Measurements from ENCODE around the gene CALY.
"Not testable (repeated sequence)": the region's sequence is repeated elsewhere in the genome, so short reads cannot be mapped to it uniquely, and the experiment has no call there.

The CALY gene

GRCh38 chr10:133320852-133321422, 15.8 kb downstream of the CALY start:
- H2BK15ac ChIP-seq (ENCODE audit: low read depth, poor library complexity, severe bottlenecking); H3K14ac ChIP-seq (ENCODE audit: low read length in 2 of 2); H3K36me3 ChIP-seq (ENCODE audit: control insufficient read depth in 1 of 2, insufficient read depth in 2 of 2, low read depth in 1 of 2, low read length in 2 of 2); H3K4me3 ChIP-seq (ENCODE audit: insufficient read depth in 1 of 2, low read depth in 1 of 2, low read length in 2 of 2); H3K4ac ChIP-seq (ENCODE audit: low read depth in 1 of 2, low read length in 2 of 2); H4K8ac ChIP-seq (ENCODE audit: low read length); H2AK5ac ChIP-seq (ENCODE audit: low read length, severe bottlenecking); H3K79me1 ChIP-seq (replicated peaks; ENCODE audit: low read length, poor library complexity, severe bottlenecking); H2AFZ ChIP-seq (ENCODE audit: low read depth, low read length); H2BK5ac ChIP-seq (ENCODE audit: low read depth, low read length, poor library complexity, severe bottlenecking); H4K91ac ChIP-seq (ENCODE audit: low read length); H3K9ac ChIP-seq (ENCODE audit: low read length); DNase-seq; H3K4me2 ChIP-seq (ENCODE audit: low read length, poor library complexity, severe bottlenecking); H2BK12ac ChIP-seq (ENCODE audit: low read length in 2 of 2); H2BK120ac ChIP-seq (ENCODE audit: low read depth, low read length); H3K18ac ChIP-seq (ENCODE audit: low read depth in 1 of 2, low read length in 2 of 2); H3K23ac ChIP-seq (ENCODE audit: low read length in 2 of 2); H3K9me3 ChIP-seq (ENCODE audit: control insufficient read depth, low read length); H3K27ac ChIP-seq (ENCODE audit: low read length, poor library complexity, severe bottlenecking): not testable (repeated sequence)
- 93% methylated on average over 6 of the region's 6 CpGs for WGBS
- Histone ChIP-seq H3K27me3 (ENCODE audit: control insufficient read depth in 1 of 2, insufficient read depth in 1 of 2, low read length in 2 of 2) (peaks cover 0 to 38% of the 10 kb centered on the region in 2 experiments), H3K4me1 (ENCODE audit: control insufficient read depth, insufficient read depth, low read depth, low read length) (peaks cover 21% of the 10 kb centered on the region)

DNA sequence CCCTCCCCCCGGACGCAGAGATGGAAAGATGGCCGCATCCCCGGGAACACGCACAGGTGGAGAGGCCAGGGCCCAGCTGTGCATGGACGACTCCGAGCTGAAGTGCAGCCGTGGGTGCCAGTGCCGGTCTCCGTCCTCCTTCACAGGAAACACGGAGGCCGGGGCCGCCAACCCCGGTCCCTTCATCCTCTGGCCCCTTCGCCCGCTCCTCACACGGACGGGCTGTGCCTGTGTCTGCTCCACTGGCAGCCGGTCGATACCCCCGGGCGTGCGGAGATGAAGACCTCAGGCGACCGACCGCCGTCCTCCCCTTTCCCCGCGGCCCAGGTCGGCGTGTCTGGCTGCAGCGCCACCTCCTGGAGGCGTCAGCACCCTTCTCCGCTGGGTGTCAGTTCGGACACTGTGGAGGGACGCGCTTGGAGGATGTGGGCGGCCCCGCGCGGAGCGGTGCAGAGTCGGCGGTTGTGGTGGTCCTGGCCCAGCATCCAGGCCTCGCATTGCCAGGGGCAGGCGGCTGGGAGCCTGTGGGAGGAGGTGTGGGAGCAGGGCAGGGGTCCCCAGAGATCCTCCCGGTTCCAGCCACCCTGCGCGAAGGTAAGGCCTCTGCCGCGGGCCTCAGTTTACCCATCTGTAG, 18.1 kb downstream of the CALY start:
- no peaks in the 10 kb centered on the region for H3K9me3 ChIP-seq (ENCODE audit: control insufficient read depth, low read length)
- H4K8ac ChIP-seq (ENCODE audit: low read length): peak overlapping the region; percentile 97
- peaks cover 11% of the 10 kb centered on the region for H3K4me1 ChIP-seq (ENCODE audit: control insufficient read depth, insufficient read depth, low read depth, low read length)
- no peak overlapping the region for H2BK120ac ChIP-seq (ENCODE audit: low read depth, low read length)
- peak overlapping the region; percentile 38 for H3K9ac ChIP-seq (ENCODE audit: low read length)
- H3K27me3 ChIP-seq (ENCODE audit: control insufficient read depth in 1 of 2, insufficient read depth in 1 of 2, low read length in 2 of 2): peaks cover 0 to 25% of the 10 kb centered on the region in 2 experiments
- H2BK15ac ChIP-seq (ENCODE audit: low read depth, poor library complexity, severe bottlenecking): no peak overlapping the region
- H3K14ac ChIP-seq (ENCODE audit: low read length in 2 of 2): peak overlapping the region in 1 of 2 experiments; percentile 31
- H3K4me2 ChIP-seq (ENCODE audit: low read length, poor library complexity, severe bottlenecking): peak overlapping the region; percentile 88
- H3K4me3 ChIP-seq (ENCODE audit: insufficient read depth in 1 of 2, low read depth in 1 of 2, low read length in 2 of 2): peak overlapping the region; percentile 50 to 74
- H2AK5ac ChIP-seq (ENCODE audit: low read length, severe bottlenecking): no peak overlapping the region
- DNase-seq: peak; percentile 70
- no peaks in the 10 kb centered on the region for H3K79me1 ChIP-seq (replicated peaks; ENCODE audit: low read length, poor library complexity, severe bottlenecking)
- H2BK5ac ChIP-seq (ENCODE audit: low read depth, low read length, poor library complexity, severe bottlenecking): no peak overlapping the region
- H2BK12ac ChIP-seq (ENCODE audit: low read length in 2 of 2): peak overlapping the region in 1 of 2 experiments; percentile 60
- peak overlapping the region; percentile 47 to 84 for H3K18ac ChIP-seq (ENCODE audit: low read depth in 1 of 2, low read length in 2 of 2)
- peak overlapping the region in 1 of 2 experiments; percentile 66 for H3K4ac ChIP-seq (ENCODE audit: low read depth in 1 of 2, low read length in 2 of 2)
- H4K91ac ChIP-seq (ENCODE audit: low read length): peak overlapping the region; percentile 61
- H3K27ac ChIP-seq (ENCODE audit: low read length, poor library complexity, severe bottlenecking): no peak overlapping the region
- peak overlapping the region in 1 of 2 experiments; percentile 70 for H3K23ac ChIP-seq (ENCODE audit: low read length in 2 of 2)
- 10% methylated on average over 47 of the region's 51 CpGs for WGBS
- peaks cover 0 to 4% of the 10 kb centered on the region in 2 experiments for H3K36me3 ChIP-seq (ENCODE audit: control insufficient read depth in 1 of 2, insufficient read depth in 2 of 2, low read depth in 1 of 2, low read length in 2 of 2)
- H2AFZ ChIP-seq (ENCODE audit: low read depth, low read length): peak overlapping the region; percentile 83

GRCh38 chr10:133316732-133317131, 20.0 kb downstream of the CALY start:
- Histone ChIP-seq H2BK5ac (ENCODE audit: low read depth, low read length, poor library complexity, severe bottlenecking) (no peak overlapping the region), H3K79me1 (replicated peaks; ENCODE audit: low read length, poor library complexity, severe bottlenecking) (peaks cover 5% of the 10 kb centered on the region), H3K9ac (ENCODE audit: low read length) (no peak overlapping the region), H4K91ac (ENCODE audit: low read length) (no peak overlapping the region), H2BK12ac (ENCODE audit: low read length in 2 of 2) (no peak overlapping the region), H4K8ac (ENCODE audit: low read length) (no peak overlapping the region), H3K27me3 (ENCODE audit: control insufficient read depth in 1 of 2, insufficient read depth in 1 of 2, low read length in 2 of 2) (peaks cover 0 to 20% of the 10 kb centered on the region in 2 experiments), H3K18ac (ENCODE audit: low read depth in 1 of 2, low read length in 2 of 2) (no peak overlapping the region), H3K36me3 (ENCODE audit: control insufficient read depth in 1 of 2, insufficient read depth in 2 of 2, low read depth in 1 of 2, low read length in 2 of 2) (peaks cover 14 to 20% of the 10 kb centered on the region in 2 experiments), H3K9me3 (ENCODE audit: control insufficient read depth, low read length) (no peaks in the 10 kb centered on the region), H2AK5ac (ENCODE audit: low read length, severe bottlenecking) (no peak overlapping the region), H2BK120ac (ENCODE audit: low read depth, low read length) (no peak overlapping the region), H3K14ac (ENCODE audit: low read length in 2 of 2) (no peak overlapping the region), H3K23ac (ENCODE audit: low read length in 2 of 2) (no peak overlapping the region), H3K4me2 (ENCODE audit: low read length, poor library complexity, severe bottlenecking) (no peak overlapping the region), H3K4me1 (ENCODE audit: control insufficient read depth, insufficient read depth, low read depth, low read length) (peaks cover 11% of the 10 kb centered on the region), H3K4ac (ENCODE audit: low read depth in 1 of 2, low read length in 2 of 2) (no peak overlapping the region), H2AFZ (ENCODE audit: low read depth, low read length) (no peak overlapping the region), H2BK15ac (ENCODE audit: low read depth, poor library complexity, severe bottlenecking) (no peak overlapping the region), H3K27ac (ENCODE audit: low read length, poor library complexity, severe bottlenecking) (no peak overlapping the region), H3K4me3 (ENCODE audit: insufficient read depth in 1 of 2, low read depth in 1 of 2, low read length in 2 of 2) (no peak overlapping the region)
- no peak for DNase-seq
- WGBS: 100% methylated on average over 1 of the region's 7 CpGs

GRCh38 chr10:133316266-133316665, 20.4 kb downstream of the CALY start:
- H3K4me3 ChIP-seq (ENCODE audit: insufficient read depth in 1 of 2, low read depth in 1 of 2, low read length in 2 of 2): no peak overlapping the region

More at GRCh38 chr10:133316266-133316665, 20.4 kb downstream of the CALY start:
- Histone ChIP-seq H3K4me2 (ENCODE audit: low read length, poor library complexity, severe bottlenecking) (no peak overlapping the region), H2BK15ac (ENCODE audit: low read depth, poor library complexity, severe bottlenecking) (no peak overlapping the region), H2BK12ac (ENCODE audit: low read length in 2 of 2) (no peak overlapping the region), H3K14ac (ENCODE audit: low read length in 2 of 2) (no peak overlapping the region), H2BK5ac (ENCODE audit: low read depth, low read length, poor library complexity, severe bottlenecking) (no peak overlapping the region), H3K23ac (ENCODE audit: low read length in 2 of 2) (no peak overlapping the region), H3K4me1 (ENCODE audit: control insufficient read depth, insufficient read depth, low read depth, low read length) (peaks cover 11% of the 10 kb centered on the region), H2AK5ac (ENCODE audit: low read length, severe bottlenecking) (no peak overlapping the region), H3K9ac (ENCODE audit: low read length) (no peak overlapping the region), H2BK120ac (ENCODE audit: low read depth, low read length) (no peak overlapping the region), H3K9me3 (ENCODE audit: control insufficient read depth, low read length) (no peaks in the 10 kb centered on the region), H3K27me3 (ENCODE audit: control insufficient read depth in 1 of 2, insufficient read depth in 1 of 2, low read length in 2 of 2) (peaks cover 0 to 20% of the 10 kb centered on the region in 2 experiments), H2AFZ (ENCODE audit: low read depth, low read length) (no peak overlapping the region), H3K27ac (ENCODE audit: low read length, poor library complexity, severe bottlenecking) (no peak overlapping the region), H3K4ac (ENCODE audit: low read depth in 1 of 2, low read length in 2 of 2) (no peak overlapping the region), H4K91ac (ENCODE audit: low read length) (no peak overlapping the region), H4K8ac (ENCODE audit: low read length) (no peak overlapping the region), H3K79me1 (replicated peaks; ENCODE audit: low read length, poor library complexity, severe bottlenecking) (peaks cover 5% of the 10 kb centered on the region), H3K18ac (ENCODE audit: low read depth in 1 of 2, low read length in 2 of 2) (no peak overlapping the region), H3K36me3 (ENCODE audit: control insufficient read depth in 1 of 2, insufficient read depth in 2 of 2, low read depth in 1 of 2, low read length in 2 of 2) (peaks cover 18 to 24% of the 10 kb centered on the region in 2 experiments)
- DNase-seq: no peak
- WGBS: 91% methylated on average over 6 of the region's 9 CpGs
